Measurements from ENCODE around the gene CSNK2A3. TPM values are rescaled to one million over a fixed set of nuclear protein-coding genes. Genes with fewer than 3 reads are reported as not detected.
A peak's percentile ranks its signal among the peaks of the same experiment; 100 is the strongest.

The CSNK2A3 gene
- total RNA-seq, 1 experiment from 2014 or later, result 1.4 TPM

DNA sequence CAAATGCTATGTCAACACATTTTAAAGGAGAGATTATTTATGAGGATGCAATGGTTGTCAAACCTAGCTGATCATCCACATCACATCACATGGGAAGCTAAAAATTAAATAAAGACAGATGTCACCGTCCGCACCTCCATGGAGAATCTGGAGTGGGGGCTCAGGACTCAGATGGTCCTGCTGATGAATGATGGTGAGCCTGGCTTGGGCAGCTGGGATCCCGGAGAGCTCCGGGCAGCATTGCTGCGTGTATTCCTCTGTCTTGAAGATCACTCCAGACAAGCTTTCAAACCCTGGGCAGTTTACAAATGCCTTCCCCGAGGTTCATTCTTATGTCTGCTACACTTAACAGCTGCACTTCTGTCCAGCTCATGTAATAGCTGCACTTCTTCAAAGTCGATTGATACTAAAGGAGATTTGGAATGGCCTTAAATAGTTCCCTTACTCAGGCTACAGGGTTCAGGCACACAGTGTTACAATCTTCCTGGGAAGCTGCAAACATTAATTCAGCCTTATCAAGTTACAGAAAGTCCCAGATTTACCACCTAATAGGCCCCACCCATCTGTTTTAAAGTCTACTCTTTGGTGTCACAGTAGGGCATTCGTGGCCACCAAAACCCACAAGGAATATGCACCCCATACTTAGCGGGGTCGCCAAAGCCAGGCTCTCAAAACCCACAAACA lies 34.7 kb upstream of the CSNK2A3 start (continued):
- TF ChIP-seq ZNF423 (CRISPR knock-in tag; IDR thresholded peaks at IDR 0.05), result no peak

DNA sequence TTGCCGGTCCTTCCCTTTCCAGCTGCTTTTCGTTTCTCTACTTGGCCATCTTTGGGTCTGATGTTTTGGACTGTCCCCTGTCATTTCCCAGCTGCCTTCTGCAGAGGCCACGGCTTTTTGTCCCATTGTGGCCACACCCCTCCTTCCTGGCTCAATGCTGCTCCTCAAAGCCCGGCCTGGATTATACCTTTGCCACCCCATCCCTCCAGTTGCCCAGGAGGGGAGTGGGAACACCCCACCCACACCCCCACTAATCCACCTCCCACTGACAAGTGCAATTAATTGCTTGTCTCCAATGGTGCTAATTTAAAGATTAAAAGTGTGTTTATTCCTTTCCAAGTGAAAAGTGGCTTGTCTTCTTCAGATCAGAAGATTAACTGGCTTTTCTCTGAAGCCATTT lies 34.2 kb upstream of the CSNK2A3 start:
- ChIA-PET CTCF (interaction anchor here (1.2 kb wide), 1 partner anchor 359 kb away, joined by 3 read pairs; no protein-coding TSS in a partner anchor), POLR2A (no interaction called here)
- ATAC-seq, result peak; percentile 48; the same call in 1 of the 2 replicates
- Mint-ChIP-seq H3K4me1 (peaks cover 19% of the 10 kb centered on the region), H3K4me3 (no peak overlapping the region), H3K27me3 (ENCODE audit: low read depth) (no peaks in the 10 kb centered on the region; the same call in none of the 2 replicates), H3K27ac (no peak overlapping the region), H3K36me3 (peaks cover 3% of the 10 kb centered on the region; the same call in 1 of the 2 replicates), H3K9me3 (peaks cover 5% of the 10 kb centered on the region)
- TF ChIP-seq, protein P1, sequence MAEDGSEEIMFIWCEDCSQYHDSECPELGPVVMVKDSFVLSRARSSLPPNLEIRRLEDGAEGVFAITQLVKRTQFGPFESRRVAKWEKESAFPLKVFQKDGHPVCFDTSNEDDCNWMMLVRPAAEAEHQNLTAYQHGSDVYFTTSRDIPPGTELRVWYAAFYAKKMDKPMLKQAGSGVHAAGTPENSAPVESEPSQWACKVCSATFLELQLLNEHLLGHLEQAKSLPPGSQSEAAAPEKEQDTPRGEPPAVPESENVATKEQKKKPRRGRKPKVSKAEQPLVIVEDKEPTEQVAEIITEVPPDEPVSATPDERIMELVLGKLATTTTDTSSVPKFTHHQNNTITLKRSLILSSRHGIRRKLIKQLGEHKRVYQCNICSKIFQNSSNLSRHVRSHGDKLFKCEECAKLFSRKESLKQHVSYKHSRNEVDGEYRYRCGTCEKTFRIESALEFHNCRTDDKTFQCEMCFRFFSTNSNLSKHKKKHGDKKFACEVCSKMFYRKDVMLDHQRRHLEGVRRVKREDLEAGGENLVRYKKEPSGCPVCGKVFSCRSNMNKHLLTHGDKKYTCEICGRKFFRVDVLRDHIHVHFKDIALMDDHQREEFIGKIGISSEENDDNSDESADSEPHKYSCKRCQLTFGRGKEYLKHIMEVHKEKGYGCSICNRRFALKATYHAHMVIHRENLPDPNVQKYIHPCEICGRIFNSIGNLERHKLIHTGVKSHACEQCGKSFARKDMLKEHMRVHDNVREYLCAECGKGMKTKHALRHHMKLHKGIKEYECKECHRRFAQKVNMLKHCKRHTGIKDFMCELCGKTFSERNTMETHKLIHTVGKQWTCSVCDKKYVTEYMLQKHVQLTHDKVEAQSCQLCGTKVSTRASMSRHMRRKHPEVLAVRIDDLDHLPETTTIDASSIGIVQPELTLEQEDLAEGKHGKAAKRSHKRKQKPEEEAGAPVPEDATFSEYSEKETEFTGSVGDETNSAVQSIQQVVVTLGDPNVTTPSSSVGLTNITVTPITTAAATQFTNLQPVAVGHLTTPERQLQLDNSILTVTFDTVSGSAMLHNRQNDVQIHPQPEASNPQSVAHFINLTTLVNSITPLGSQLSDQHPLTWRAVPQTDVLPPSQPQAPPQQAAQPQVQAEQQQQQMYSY (CRISPR knock-in tag; IDR thresholded peaks at IDR 0.05), result peak; percentile 80
- TF ChIP-seq, protein P2, sequence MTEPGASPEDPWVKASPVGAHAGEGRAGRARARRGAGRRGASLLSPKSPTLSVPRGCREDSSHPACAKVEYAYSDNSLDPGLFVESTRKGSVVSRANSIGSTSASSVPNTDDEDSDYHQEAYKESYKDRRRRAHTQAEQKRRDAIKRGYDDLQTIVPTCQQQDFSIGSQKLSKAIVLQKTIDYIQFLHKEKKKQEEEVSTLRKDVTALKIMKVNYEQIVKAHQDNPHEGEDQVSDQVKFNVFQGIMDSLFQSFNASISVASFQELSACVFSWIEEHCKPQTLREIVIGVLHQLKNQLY (CRISPR knock-in tag; IDR thresholded peaks at IDR 0.05), result no peak
- DNase-seq (ENCODE audit: low spot score), result no peak

DNA sequence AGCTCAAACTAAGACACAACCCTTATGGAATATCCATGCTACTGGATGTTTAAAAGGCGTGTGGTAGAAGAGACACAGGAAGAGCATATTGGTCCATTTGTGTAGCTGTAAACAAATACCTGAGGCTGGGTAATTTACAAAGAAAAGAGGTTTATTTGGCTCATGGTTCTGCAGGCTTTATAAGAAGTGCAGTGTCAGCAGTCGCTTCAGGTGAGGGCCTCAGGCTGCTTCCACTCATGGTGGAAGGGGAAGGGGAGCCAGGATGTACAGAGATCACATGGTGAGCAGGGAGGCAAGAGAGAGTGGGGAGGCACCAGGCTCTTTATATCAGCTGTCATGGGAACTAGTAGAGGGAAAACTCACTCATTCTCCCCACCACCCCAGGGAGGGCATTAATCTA lies 31.8 kb upstream of the CSNK2A3 start:
- ATAC-seq (no peak), DNase-seq (ENCODE audit: low spot score) (no peak)
- peaks cover 5% of the 10 kb centered on the region for H3K9me3 Mint-ChIP-seq
- peaks cover 3% of the 10 kb centered on the region; the same call in 1 of the 2 replicates for H3K36me3 Mint-ChIP-seq
- peaks cover 19% of the 10 kb centered on the region for H3K4me1 Mint-ChIP-seq
- CTCF ChIA-PET, result no interaction called here
- POLR2A ChIA-PET, result no interaction called here
- no peak overlapping the region for H3K4me3 Mint-ChIP-seq
- no peaks in the 10 kb centered on the region; the same call in none of the 2 replicates for H3K27me3 Mint-ChIP-seq (ENCODE audit: low read depth)
- no peak for TF ChIP-seq SMAD4 (CRISPR knock-in tag; IDR thresholded peaks at IDR 0.05)
- no peak for TF ChIP-seq PRRX2 (CRISPR knock-in tag; IDR thresholded peaks at IDR 0.05)
- TF ChIP-seq GRHL2 (CRISPR knock-in tag; IDR thresholded peaks at IDR 0.05; ENCODE audit: insufficient replicate concordance, severe bottlenecking), result no peak
- TF ChIP-seq OVOL2 (CRISPR knock-in tag; IDR thresholded peaks at IDR 0.05; ENCODE audit: borderline replicate concordance), result no peak
- TF ChIP-seq, protein P3, sequence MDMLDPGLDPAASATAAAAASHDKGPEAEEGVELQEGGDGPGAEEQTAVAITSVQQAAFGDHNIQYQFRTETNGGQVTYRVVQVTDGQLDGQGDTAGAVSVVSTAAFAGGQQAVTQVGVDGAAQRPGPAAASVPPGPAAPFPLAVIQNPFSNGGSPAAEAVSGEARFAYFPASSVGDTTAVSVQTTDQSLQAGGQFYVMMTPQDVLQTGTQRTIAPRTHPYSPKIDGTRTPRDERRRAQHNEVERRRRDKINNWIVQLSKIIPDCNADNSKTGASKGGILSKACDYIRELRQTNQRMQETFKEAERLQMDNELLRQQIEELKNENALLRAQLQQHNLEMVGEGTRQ (CRISPR knock-in tag; IDR thresholded peaks at IDR 0.05), result no peak
- no peak for TF ChIP-seq NFATC4 (CRISPR knock-in tag; IDR thresholded peaks at IDR 0.05)
- no peak for TF ChIP-seq IRF2 (CRISPR knock-in tag; IDR thresholded peaks at IDR 0.05; ENCODE audit: borderline replicate concordance, low read depth)
- TF ChIP-seq CREM (CRISPR knock-in tag; IDR thresholded peaks at IDR 0.05), result no peak
- TF ChIP-seq, protein P4, sequence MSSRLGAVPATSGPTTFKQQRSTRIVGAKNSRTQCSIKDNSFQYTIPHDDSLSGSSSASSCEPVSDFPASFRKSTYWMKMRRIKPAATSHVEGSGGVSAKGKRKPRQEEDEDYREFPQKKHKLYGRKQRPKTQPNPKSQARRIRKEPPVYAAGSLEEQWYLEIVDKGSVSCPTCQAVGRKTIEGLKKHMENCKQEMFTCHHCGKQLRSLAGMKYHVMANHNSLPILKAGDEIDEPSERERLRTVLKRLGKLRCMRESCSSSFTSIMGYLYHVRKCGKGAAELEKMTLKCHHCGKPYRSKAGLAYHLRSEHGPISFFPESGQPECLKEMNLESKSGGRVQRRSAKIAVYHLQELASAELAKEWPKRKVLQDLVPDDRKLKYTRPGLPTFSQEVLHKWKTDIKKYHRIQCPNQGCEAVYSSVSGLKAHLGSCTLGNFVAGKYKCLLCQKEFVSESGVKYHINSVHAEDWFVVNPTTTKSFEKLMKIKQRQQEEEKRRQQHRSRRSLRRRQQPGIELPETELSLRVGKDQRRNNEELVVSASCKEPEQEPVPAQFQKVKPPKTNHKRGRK (CRISPR knock-in tag; IDR thresholded peaks at IDR 0.05; ENCODE audit: borderline replicate concordance), result no peak
- TF ChIP-seq, protein P5, sequence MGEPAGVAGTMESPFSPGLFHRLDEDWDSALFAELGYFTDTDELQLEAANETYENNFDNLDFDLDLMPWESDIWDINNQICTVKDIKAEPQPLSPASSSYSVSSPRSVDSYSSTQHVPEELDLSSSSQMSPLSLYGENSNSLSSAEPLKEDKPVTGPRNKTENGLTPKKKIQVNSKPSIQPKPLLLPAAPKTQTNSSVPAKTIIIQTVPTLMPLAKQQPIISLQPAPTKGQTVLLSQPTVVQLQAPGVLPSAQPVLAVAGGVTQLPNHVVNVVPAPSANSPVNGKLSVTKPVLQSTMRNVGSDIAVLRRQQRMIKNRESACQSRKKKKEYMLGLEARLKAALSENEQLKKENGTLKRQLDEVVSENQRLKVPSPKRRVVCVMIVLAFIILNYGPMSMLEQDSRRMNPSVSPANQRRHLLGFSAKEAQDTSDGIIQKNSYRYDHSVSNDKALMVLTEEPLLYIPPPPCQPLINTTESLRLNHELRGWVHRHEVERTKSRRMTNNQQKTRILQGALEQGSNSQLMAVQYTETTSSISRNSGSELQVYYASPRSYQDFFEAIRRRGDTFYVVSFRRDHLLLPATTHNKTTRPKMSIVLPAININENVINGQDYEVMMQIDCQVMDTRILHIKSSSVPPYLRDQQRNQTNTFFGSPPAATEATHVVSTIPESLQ (CRISPR knock-in tag; IDR thresholded peaks at IDR 0.05), result no peak
- TF ChIP-seq, protein P6, sequence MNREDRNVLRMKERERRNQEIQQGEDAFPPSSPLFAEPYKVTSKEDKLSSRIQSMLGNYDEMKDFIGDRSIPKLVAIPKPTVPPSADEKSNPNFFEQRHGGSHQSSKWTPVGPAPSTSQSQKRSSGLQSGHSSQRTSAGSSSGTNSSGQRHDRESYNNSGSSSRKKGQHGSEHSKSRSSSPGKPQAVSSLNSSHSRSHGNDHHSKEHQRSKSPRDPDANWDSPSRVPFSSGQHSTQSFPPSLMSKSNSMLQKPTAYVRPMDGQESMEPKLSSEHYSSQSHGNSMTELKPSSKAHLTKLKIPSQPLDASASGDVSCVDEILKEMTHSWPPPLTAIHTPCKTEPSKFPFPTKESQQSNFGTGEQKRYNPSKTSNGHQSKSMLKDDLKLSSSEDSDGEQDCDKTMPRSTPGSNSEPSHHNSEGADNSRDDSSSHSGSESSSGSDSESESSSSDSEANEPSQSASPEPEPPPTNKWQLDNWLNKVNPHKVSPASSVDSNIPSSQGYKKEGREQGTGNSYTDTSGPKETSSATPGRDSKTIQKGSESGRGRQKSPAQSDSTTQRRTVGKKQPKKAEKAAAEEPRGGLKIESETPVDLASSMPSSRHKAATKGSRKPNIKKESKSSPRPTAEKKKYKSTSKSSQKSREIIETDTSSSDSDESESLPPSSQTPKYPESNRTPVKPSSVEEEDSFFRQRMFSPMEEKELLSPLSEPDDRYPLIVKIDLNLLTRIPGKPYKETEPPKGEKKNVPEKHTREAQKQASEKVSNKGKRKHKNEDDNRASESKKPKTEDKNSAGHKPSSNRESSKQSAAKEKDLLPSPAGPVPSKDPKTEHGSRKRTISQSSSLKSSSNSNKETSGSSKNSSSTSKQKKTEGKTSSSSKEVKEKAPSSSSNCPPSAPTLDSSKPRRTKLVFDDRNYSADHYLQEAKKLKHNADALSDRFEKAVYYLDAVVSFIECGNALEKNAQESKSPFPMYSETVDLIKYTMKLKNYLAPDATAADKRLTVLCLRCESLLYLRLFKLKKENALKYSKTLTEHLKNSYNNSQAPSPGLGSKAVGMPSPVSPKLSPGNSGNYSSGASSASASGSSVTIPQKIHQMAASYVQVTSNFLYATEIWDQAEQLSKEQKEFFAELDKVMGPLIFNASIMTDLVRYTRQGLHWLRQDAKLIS (CRISPR knock-in tag; IDR thresholded peaks at IDR 0.05; ENCODE audit: borderline replicate concordance), result no peak
- no peak for TF ChIP-seq FOXP1 (CRISPR knock-in tag; IDR thresholded peaks at IDR 0.05; ENCODE audit: borderline replicate concordance)
- no peak overlapping the region for H3K27ac Mint-ChIP-seq
